GM21529 (cell line): ENCODE measurements around the gene SMAD5.

Source experiments
- ATAC-seq: cut with Tn5 transposase; IDR thresholded peaks from one replicate; pipeline ENCODE4 v1.9.1; 2021; ENCODE audit not compliant: unreplicated experiment

The SMAD5 gene

DNA sequence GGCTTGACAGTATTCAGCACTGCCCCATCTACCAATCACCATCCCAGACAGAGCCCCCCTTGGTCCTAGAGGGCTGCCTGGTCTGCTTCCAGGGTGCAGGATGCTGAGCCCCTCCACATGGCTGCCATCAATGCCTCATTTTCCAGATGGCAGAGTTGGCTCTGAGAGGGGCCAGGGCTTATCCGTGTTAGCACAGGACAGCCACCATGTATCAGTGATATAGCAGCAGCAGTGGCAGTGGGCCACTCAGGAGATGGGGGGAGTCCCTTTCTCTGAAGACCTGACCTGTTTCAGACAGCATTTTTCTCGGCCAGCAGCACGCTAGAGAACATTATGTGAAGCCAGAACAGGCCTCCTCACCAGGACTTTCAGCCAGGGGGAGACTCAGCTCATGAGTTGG, 61.9 kb downstream of the SMAD5 start:
- ATAC-seq, result no peak

DNA sequence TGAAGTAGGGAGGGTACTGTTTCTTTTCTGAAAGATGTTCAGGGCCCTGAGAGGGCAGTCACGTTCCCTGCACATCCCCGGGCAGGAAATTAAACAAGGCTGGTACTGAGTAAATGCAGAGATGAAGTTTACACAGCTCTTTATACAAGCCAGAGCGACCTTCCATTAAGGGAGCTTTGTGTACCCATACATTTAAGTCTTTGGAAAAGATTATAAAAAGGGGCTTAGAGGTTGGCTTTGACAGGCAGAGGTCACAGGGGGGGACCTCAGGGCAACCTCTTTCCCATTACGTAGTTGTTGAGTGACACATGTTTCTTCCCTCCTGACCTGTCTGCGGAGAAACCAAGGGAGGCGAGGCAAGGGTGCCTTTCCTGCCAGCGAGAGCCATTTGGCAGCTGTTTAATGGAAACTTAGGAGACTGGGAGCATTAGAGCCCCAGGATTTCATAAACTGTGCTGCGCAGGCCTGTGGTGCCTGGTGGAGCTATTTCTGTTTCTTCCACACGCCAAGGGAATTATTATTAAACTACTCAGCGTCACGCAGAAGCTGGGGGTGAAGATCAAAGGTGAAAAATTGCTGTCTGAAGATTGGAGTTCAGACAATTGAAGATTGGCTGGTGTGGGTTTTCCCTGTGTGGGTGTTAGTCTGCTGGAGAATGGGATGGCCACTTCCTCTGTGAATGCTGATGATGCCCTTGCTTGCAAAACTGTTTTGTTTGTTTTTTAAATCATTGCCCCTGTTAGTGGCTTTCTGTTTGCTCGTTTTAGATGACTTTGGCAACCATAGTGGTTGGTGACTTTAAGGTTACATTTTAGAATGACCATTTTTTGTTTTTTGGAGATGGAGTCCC, 63.6 kb downstream of the SMAD5 start:
- ATAC-seq, result no peak

- ATAC-seq, result no peak
These were observed 65.0 kb downstream of the SMAD5 start for GRCh38 chr5:136197462-136198142.

- ATAC-seq, result no peak
These were observed 65.8 kb downstream of the SMAD5 start for GRCh38 chr5:136198453-136198852.

DNA sequence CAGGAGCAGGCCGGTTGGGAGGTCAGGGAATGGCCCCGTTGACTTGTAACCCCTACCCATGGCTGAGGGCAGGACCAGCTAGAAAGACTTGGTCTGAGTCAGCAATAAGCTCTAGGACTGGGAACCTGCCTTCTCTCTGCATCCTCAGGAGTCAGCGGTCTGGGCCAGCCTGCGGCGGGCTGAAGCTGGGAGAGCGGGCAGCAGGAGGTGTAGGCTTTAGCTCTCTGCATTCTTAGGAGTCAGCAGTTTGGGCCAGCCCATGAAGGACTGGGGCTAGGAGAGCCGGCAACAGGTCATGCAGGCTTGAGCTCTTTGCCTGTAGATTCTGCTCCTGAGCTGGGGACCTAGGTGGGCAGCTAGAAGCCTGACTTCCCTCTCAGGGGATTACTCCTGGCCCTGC, 66.8 kb downstream of the SMAD5 start:
- no peak for ATAC-seq

DNA sequence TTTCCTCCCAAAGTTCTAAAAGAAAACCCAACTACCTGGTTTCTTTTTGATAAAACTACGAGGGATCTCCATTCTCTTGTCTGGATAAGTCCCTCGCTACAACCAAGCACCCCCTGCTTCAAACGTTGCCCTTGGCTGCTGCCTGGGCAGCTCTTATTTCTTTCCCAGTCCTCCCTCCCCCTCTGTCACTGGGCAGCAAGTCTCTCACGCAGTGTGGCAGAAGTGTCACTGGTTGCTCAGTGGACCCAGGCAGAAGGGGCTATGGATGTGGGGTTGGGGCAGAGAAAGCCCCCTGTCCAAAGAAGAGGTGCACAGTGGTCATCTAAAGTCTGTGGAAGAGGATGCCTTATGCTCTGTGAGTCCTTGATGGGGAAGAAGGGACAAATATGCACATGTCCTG, 67.5 kb downstream of the SMAD5 start:
- no peak for ATAC-seq

DNA sequence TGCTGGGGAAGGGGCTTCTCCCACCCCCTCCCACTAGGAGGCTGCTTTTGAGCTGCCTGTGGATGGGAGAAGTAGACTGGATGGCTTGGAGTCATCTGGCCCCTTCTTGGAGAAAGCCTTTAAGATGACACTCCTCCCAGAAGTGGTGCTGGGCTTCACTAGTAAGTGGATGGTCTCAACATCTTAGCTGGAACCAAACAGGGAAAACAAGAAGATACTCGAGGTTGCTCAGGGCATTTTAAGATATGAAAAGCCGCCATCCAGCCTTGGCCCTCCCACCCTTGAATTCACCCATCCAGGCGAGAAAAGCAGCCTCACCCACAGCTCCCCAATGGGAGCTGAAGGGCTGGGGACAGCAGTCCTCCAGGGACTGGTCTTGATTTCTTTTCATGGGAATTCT, 68.1 kb downstream of the SMAD5 start:
- ATAC-seq, result no peak

DNA sequence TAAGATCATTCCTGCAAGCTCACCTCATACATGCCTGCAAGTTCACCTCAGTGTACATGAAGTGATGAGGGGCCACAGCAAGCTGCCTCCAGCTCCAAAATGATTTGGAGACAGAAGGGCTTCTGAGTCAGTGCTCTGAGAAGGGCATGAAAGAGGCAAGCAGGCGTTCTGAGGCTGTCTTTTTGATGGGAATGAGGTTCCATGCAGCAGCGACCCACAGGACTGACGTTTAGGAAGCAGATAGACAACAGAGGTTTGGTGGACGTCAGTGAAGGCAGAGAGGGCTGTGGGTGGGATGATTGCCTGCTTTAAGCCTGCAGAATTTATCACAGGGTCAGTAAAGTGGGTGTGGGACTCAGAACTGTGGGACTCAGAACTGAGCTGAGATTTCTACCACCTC, 69.2 kb downstream of the SMAD5 start:
- ATAC-seq, result no peak

GRCh38 chr5:136202469-136203205, 70.0 kb downstream of the SMAD5 start:
- ATAC-seq, result no peak

- ATAC-seq, result no peak
These were observed 70.8 kb downstream of the SMAD5 start for GRCh38 chr5:136203303-136203922.

- ATAC-seq, result no peak
These were observed 72.5 kb downstream of the SMAD5 start for GRCh38 chr5:136205061-136205702.

DNA sequence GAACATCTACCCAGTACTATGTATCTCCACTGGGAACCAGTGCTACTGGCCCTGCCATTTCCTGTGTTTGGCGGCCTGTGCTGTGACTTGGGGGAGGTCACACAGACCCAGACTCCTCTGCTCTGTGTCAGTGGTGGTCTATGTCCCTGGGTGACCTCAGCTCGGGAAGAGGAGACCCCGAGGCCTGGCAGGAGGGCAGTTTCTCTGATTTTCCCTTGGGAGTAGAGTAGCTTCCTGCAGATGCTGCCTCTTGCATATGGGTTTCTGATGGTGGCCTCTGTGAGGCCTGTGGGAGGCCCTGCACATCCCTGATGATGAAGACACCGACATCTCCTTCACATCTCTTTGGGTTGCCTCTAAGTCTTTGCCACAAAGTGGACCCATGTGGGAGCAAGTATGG, 73.3 kb downstream of the SMAD5 start:
- ATAC-seq, result no peak

DNA sequence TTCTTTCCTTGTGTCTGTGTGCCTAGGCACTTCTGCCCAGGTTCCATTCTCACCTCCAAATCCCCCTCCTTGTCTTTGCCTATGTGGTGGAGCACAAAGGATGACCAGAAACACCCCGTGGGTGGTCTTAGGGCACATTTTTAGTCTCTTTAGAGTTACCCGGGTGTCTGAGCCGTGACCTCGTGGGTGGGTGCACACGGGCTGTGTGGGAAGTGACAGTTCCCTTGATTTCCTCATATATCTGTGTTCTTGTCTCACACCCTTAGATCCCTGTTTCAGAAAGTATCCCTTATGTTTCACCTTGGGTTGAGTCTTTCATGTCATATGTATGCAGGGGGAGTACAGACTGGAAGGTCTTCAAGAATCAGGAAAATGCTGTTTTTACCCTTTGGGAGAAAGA, 73.7 kb downstream of the SMAD5 start:
- no peak for ATAC-seq

- no peak for ATAC-seq
These were observed 75.0 kb downstream of the SMAD5 start for GRCh38 chr5:136207631-136208030.

- no peak for ATAC-seq
These were observed 76.3 kb downstream of the SMAD5 start for GRCh38 chr5:136208916-136209315.

DNA sequence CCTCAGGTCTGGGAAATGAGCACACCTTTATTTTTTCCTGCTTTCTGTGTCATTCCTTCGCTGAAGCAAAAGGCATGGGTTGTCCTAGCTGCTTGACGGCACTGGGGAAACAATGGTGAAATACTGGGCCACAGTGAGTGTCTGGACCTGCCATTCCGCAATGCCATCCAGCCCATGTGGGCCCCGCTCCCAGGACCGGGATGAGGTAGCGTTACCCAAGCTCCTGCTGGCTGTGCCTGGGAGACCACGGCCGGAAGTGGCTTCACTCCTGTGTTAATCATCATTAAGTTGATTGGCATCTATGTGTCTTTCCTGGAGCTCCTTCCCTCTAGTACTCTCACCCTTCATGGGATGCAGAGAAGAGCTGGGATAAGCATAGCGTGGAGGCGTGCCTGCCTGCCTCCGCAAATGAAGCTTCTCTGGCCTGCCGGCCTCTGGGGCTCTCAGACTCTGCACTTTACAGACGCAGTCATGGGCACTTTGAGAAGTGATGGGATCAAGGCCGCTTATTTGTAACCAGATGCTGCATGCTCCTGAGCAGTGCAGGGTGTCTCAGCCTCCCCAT, 76.8 kb downstream of the SMAD5 start:
- ATAC-seq, result no peak

GRCh38 chr5:136210259-136210658, 77.6 kb downstream of the SMAD5 start:
- ATAC-seq, result no peak

- no peak for ATAC-seq
These were observed 78.8 kb downstream of the SMAD5 start for GRCh38 chr5:136211282-136212040.

DNA sequence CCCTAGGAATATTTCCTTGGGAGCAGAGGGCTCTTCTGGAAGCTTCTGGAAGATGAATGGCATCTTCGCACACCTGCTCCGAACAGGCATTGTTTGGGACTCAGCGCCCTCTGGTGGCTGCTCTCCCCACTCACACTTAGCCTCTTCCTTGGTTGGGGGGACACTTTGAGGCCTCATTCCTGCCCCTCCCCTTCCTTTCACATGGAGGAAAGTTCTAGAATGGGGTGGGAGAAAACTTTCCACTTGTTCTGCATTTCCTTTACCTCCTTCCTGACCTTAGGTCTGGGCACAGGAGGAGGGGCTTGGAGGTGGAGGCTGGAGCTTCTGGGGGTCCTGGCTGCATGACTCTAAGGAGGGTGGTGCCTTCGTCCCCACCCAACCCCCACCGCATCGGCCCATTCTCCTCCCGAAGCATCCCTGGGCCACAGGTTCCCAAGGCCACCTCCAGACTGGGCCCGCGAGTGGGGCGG, 79.6 kb downstream of the SMAD5 start:
- peak; percentile 70 for ATAC-seq
